A549 (cell line): ENCODE data around the gene ANKRD63.

Experiments used
- EP300 ChIP-seq, 2 experiments: fragments of >200 bp; sonication (Bioruptor Twin); formaldehyde crosslinking; IDR thresholded peaks; 2 replicates in 1 of 2; 3 replicates in 1 of 2; pipeline ENCODE4 v1.6.1; 2016 to 2017
- USF2 ChIP-seq: fragments of 450-650 bp; IDR thresholded peaks from 2 replicates; pipeline ENCODE4 v1.6.1; 2014; ENCODE audit warnings: antibody characterized with exemption

- TF ChIP-seq EP300 (IDR thresholded peaks at IDR 0.05) (no peak), USF2 (no peak)
Observed at GRCh38 chr15:40233727-40234577, 48.9 kb downstream of the ANKRD63 start.
